ENCODE results near the gene RTRAF.

DNA sequence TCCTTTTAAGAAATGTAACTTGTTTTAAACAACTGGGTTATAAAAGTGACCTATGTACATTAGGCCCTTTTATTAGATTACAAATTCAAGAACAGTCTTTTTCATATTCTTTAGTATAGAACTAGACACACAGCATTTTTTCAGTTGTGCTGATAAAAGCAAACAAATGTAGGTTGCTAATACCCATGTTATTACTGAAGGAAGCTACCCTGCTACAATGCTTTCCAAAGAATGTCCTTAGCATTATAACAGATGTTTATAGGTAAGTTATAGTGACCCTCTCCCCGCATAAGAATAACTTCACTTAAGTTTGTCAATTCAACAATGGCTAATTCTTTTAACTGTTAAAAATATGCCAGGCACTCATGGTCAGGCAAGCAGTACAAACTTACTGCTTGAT lies 17.9 kb downstream of the RTRAF start:
- TF ChIP-seq, protein P1, sequence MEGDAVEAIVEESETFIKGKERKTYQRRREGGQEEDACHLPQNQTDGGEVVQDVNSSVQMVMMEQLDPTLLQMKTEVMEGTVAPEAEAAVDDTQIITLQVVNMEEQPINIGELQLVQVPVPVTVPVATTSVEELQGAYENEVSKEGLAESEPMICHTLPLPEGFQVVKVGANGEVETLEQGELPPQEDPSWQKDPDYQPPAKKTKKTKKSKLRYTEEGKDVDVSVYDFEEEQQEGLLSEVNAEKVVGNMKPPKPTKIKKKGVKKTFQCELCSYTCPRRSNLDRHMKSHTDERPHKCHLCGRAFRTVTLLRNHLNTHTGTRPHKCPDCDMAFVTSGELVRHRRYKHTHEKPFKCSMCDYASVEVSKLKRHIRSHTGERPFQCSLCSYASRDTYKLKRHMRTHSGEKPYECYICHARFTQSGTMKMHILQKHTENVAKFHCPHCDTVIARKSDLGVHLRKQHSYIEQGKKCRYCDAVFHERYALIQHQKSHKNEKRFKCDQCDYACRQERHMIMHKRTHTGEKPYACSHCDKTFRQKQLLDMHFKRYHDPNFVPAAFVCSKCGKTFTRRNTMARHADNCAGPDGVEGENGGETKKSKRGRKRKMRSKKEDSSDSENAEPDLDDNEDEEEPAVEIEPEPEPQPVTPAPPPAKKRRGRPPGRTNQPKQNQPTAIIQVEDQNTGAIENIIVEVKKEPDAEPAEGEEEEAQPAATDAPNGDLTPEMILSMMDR (conservative IDR thresholded peaks at IDR 0.05; ENCODE audit: low read length): no peak
- no peak for TF ChIP-seq EZH2phosphoT487 (IDR thresholded peaks at IDR 0.05; ENCODE audit: borderline replicate concordance, low read depth, low read length)

Data from OCI-LY7 (cell line).